Measurements from ENCODE around the gene SLC25A22.

SLC25A22 gene

GRCh38 chr11:836700-837099 lies 38.6 kb upstream of the SLC25A22 start:
- TF ChIP-seq USF1 (IDR thresholded peaks at IDR 0.05) (no peak), CREB1 (IDR thresholded peaks at IDR 0.05; ENCODE audit: low read depth) (no peak), CEBPB (IDR thresholded peaks at IDR 0.05) (no peak), REST (IDR thresholded peaks at IDR 0.05; ENCODE audit: low read depth) (no peak), TAF1 (IDR thresholded peaks at IDR 0.05; ENCODE audit: low read depth) (no peak), FOXM1 (IDR thresholded peaks at IDR 0.05; ENCODE audit: borderline replicate concordance, low read depth) (no peak), EGR1 (IDR thresholded peaks at IDR 0.05) (no peak), YY1 (IDR thresholded peaks at IDR 0.05; ENCODE audit: low read depth) (no peak), TCF12 (IDR thresholded peaks at IDR 0.05; ENCODE audit: low read depth) (no peak), TEAD4 (IDR thresholded peaks at IDR 0.05) (no peak), EP300 (IDR thresholded peaks at IDR 0.05; ENCODE audit: borderline replicate concordance) (no peak), ZBTB7A (IDR thresholded peaks at IDR 0.05; ENCODE audit: low read depth) (no peak), NFIC (IDR thresholded peaks at IDR 0.05) (no peak), MAX (IDR thresholded peaks at IDR 0.05) (no peak), RAD21 (IDR thresholded peaks at IDR 0.05; ENCODE audit: low read depth) (no peak)

GRCh38 chr11:836274-836673 lies 38.2 kb upstream of the SLC25A22 start:
- TF ChIP-seq RAD21 (IDR thresholded peaks at IDR 0.05; ENCODE audit: low read depth), result no peak
- no peak for TF ChIP-seq USF1 (IDR thresholded peaks at IDR 0.05)
- no peak for TF ChIP-seq YY1 (IDR thresholded peaks at IDR 0.05; ENCODE audit: low read depth)
- no peak for TF ChIP-seq FOXM1 (IDR thresholded peaks at IDR 0.05; ENCODE audit: borderline replicate concordance, low read depth)
- TF ChIP-seq MAX (IDR thresholded peaks at IDR 0.05), result no peak
- TF ChIP-seq REST (IDR thresholded peaks at IDR 0.05; ENCODE audit: low read depth), result no peak
- no peak for TF ChIP-seq EGR1 (IDR thresholded peaks at IDR 0.05)
- TF ChIP-seq TCF12 (IDR thresholded peaks at IDR 0.05; ENCODE audit: low read depth), result no peak
- TF ChIP-seq CEBPB (IDR thresholded peaks at IDR 0.05), result no peak
- no peak for TF ChIP-seq EP300 (IDR thresholded peaks at IDR 0.05; ENCODE audit: borderline replicate concordance)
- no peak for TF ChIP-seq ZBTB7A (IDR thresholded peaks at IDR 0.05; ENCODE audit: low read depth)

- TF ChIP-seq NFIC (IDR thresholded peaks at IDR 0.05) (peak; percentile 49), TCF12 (IDR thresholded peaks at IDR 0.05; ENCODE audit: low read depth) (peak; percentile 73), CREB1 (IDR thresholded peaks at IDR 0.05; ENCODE audit: low read depth) (peak; percentile 63; the same call in 1 of the 2 replicates), TAF1 (IDR thresholded peaks at IDR 0.05; ENCODE audit: low read depth) (no peak; the same call in 1 of the 2 replicates), TEAD4 (IDR thresholded peaks at IDR 0.05) (peak; percentile 87), YY1 (IDR thresholded peaks at IDR 0.05; ENCODE audit: low read depth) (peak; percentile 68; the same call in 1 of the 2 replicates), ZBTB7A (IDR thresholded peaks at IDR 0.05; ENCODE audit: low read depth) (peak; percentile 63; the same call in 1 of the 2 replicates), MAX (IDR thresholded peaks at IDR 0.05) (peak; percentile 43; the same call in 1 of the 2 replicates), FOXM1 (IDR thresholded peaks at IDR 0.05; ENCODE audit: borderline replicate concordance, low read depth) (no peak), USF1 (IDR thresholded peaks at IDR 0.05) (no peak)
These were observed 36.6 kb upstream of the SLC25A22 start for GRCh38 chr11:834371-835316.

GRCh38 chr11:833849-834311 lies 35.8 kb upstream of the SLC25A22 start:
- TF ChIP-seq MAX (IDR thresholded peaks at IDR 0.05) (no peak), CEBPB (IDR thresholded peaks at IDR 0.05) (no peak), TEAD4 (IDR thresholded peaks at IDR 0.05) (no peak), TCF12 (IDR thresholded peaks at IDR 0.05; ENCODE audit: low read depth) (no peak), USF1 (IDR thresholded peaks at IDR 0.05) (no peak), TAF1 (IDR thresholded peaks at IDR 0.05; ENCODE audit: low read depth) (no peak), REST (IDR thresholded peaks at IDR 0.05; ENCODE audit: low read depth) (no peak), FOXM1 (IDR thresholded peaks at IDR 0.05; ENCODE audit: borderline replicate concordance, low read depth) (no peak), CREB1 (IDR thresholded peaks at IDR 0.05; ENCODE audit: low read depth) (no peak), RAD21 (IDR thresholded peaks at IDR 0.05; ENCODE audit: low read depth) (no peak), ZBTB7A (IDR thresholded peaks at IDR 0.05; ENCODE audit: low read depth) (no peak), EGR1 (IDR thresholded peaks at IDR 0.05) (no peak)
